K562 (cell line): ENCODE results near the gene HMGN1. TPM values are rescaled to one million over a fixed set of nuclear protein-coding genes. Genes with fewer than 3 reads are reported as not detected.

Experiments
- ADNP ChIP-seq: fragments of 200-800 bp; sonication (Bioruptor generic); IDR thresholded peaks from 2 replicates; pipeline ENCODE4 v1.6.1; 2016; ENCODE audit warnings: missing genetic modification characterization, missing compliant biosample characterization
- ARID3A ChIP-seq: IDR thresholded peaks from 2 replicates; pipeline ENCODE4 v1.6.1; 2012; ENCODE audit warnings: low read depth, low read length, improper control_type of control experiment, borderline replicate concordance
- BCOR ChIP-seq: fragments of 450-650 bp; IDR thresholded peaks from 2 replicates; pipeline ENCODE4 v1.6.1; 2016
- CBFA2T3 ChIP-seq: fragments of 450-650 bp; IDR thresholded peaks from 2 replicates; pipeline ENCODE4 v1.6.1; 2017
- CREB3L1 ChIP-seq: fragments of 450-650 bp; IDR thresholded peaks from 2 replicates; pipeline ENCODE4 v1.6.1; 2014; ENCODE audit warnings: low read depth, mild to moderate bottlenecking, moderate library complexity, borderline replicate concordance
- KDM5B ChIP-seq: fragments of 200-600 bp; sonication (generic); IDR thresholded peaks from 2 replicates; pipeline ENCODE4 v1.6.1; 2012; ENCODE audit warnings: low read depth, mild to moderate bottlenecking, moderate library complexity, low read length, control low read depth, inconsistent platforms; ENCODE audit not compliant: insufficient replicate concordance
- KLF13 ChIP-seq: fragments of 450-650 bp; IDR thresholded peaks from 2 replicates; pipeline ENCODE4 v1.6.1; 2016; ENCODE audit warnings: missing genetic modification characterization, low read depth, mild to moderate bottlenecking, missing compliant biosample characterization, moderate library complexity, borderline replicate concordance
- MYNN ChIP-seq, 2 experiments: sonication (generic); formaldehyde crosslinking in 1 of 2; IDR thresholded peaks; 2 replicates each; pipeline versions ENCODE4 v1.5.0 to v1.6.1; 2016 to 2020; ENCODE audit warnings: antibody characterized with exemption in 1 of 2, missing genetic modification reagents in 1 of 2
- NR4A1 ChIP-seq, 2 experiments: fragments of 250-450 bp in 1 of 2; fragments of 450-650 bp in 1 of 2; sonication (Bioruptor Pico) in 1 of 2; IDR thresholded peaks; 2 replicates each; pipeline versions ENCODE4 v1.4.0 to v1.6.1; 2016 to 2020; ENCODE audit warnings: mild to moderate bottlenecking in 2 of 2, missing compliant biosample characterization in 1 of 2, missing genetic modification characterization in 1 of 2, moderate library complexity in 1 of 2
- PCBP1 ChIP-seq: fragments of 200-400 bp; formaldehyde crosslinking; IDR thresholded peaks from 2 replicates; pipeline ENCODE4 v1.6.1; 2018; ENCODE audit warnings: mild to moderate bottlenecking, low read depth, low read length; ENCODE audit not compliant: poor library complexity, severe bottlenecking
- PHF21A ChIP-seq: fragments of 450-650 bp; IDR thresholded peaks from 2 replicates; pipeline ENCODE4 v1.6.1; 2017; ENCODE audit warnings: low read depth, borderline replicate concordance
- POU5F1 ChIP-seq: fragments of 150-350 bp; IDR thresholded peaks from 2 replicates; pipeline ENCODE4 v1.6.1; 2014; ENCODE audit warnings: borderline replicate concordance, low read length, low read depth, mild to moderate bottlenecking; ENCODE audit not compliant: partially characterized antibody
- RBM34 ChIP-seq: fragments of 200-400 bp; formaldehyde crosslinking; IDR thresholded peaks from 2 replicates; pipeline ENCODE4 v1.6.1; 2018; ENCODE audit warnings: low read length, borderline replicate concordance; ENCODE audit not compliant: insufficient read depth
- RFX7 ChIP-seq: fragments of 250-450 bp; sonication (Bioruptor Pico); IDR thresholded peaks from 2 replicates; pipeline ENCODE4 v1.5.1; 2021; ENCODE audit warnings: mild to moderate bottlenecking
- STAT5B ChIP-seq: fragments of 250-450 bp; sonication (Bioruptor Pico); IDR thresholded peaks from 2 replicates; pipeline ENCODE4 v1.8.0; 2021; ENCODE audit warnings: mild to moderate bottlenecking, inconsistent platforms
- ZBTB43 ChIP-seq: sonication (generic); formaldehyde crosslinking; IDR thresholded peaks from 2 replicates; pipeline ENCODE4 v1.8.0; 2023; ENCODE audit warnings: mild to moderate bottlenecking, missing genetic modification reagents
- ZFP36 ChIP-seq: fragments of 150-350 bp; IDR thresholded peaks from 2 replicates; pipeline ENCODE4 v1.6.1; 2018; ENCODE audit warnings: low read length, low read depth; ENCODE audit not compliant: partially characterized antibody
- ZNF133 ChIP-seq: fragments of 250-450 bp; sonication (Bioruptor Pico); IDR thresholded peaks from 2 replicates; pipeline ENCODE4 v1.4.0; 2020; ENCODE audit warnings: mild to moderate bottlenecking
- ZNF143 ChIP-seq: sonication (generic); formaldehyde crosslinking; IDR thresholded peaks from 2 replicates; pipeline ENCODE4 v1.9.0; 2022; ENCODE audit warnings: mild to moderate bottlenecking, missing genetic modification reagents
- ZNF175 ChIP-seq: fragments of 200-800 bp; sonication (Bioruptor generic); IDR thresholded peaks from 2 replicates; pipeline ENCODE4 v1.6.1; 2016; ENCODE audit warnings: low read depth, mild to moderate bottlenecking, missing genetic modification characterization, missing compliant biosample characterization
- ZNF445 ChIP-seq: fragments of 250-450 bp; sonication (Bioruptor Pico); IDR thresholded peaks from 2 replicates; pipeline ENCODE4 v1.4.0; 2020; ENCODE audit warnings: low read depth, mild to moderate bottlenecking, moderate library complexity
- polyA plus RNA-seq, 8 experiments: library from polyadenylated mRNA; depleted of rRNA in 4 of 8; stranded (reverse) in 5 of 8; unstranded in 3 of 8; fragments of >200 nt; fragmentation: Nextera tagmentation in 2 of 8; fragmentation: Illumina TruSeq in 1 of 8; extraction: Ambion mirVana in 2 of 8; extraction: Trizol in 1 of 8; gene quantifications; 2 replicates each; pipeline versions ENCODE4 v1.2.1 to v1.2.3, GENCODE V29; 2011 to 2014; ENCODE audit warnings: inconsistent platforms in 1 of 8, missing spikeins in 1 of 8
- total RNA-seq, 7 experiments: library from RNA; depleted of rRNA in 6 of 7; stranded (reverse); fragments of >200 nt in 6 of 7; fragmentation: Illumina TruSeq in 2 of 7; extraction: Trizol in 2 of 7; gene quantifications; 2 replicates each; pipeline versions ENCODE4 v1.2.1 to v1.2.3, GENCODE V29; 2011 to 2021; ENCODE audit warnings: low replicate concordance in 1 of 7
- TF ChIP-seq, protein P1 (sequence below): fragments of 250-450 bp; sonication (Bioruptor Pico); IDR thresholded peaks from 2 replicates; pipeline ENCODE4 v1.8.0; 2022; ENCODE audit warnings: moderate library complexity, mild to moderate bottlenecking, inconsistent platforms

HMGN1 gene
- total and polyA plus RNA-seq, 9 of the 15 experiments (the other 6 are each of a cell fraction or from before 2014, with no cell fraction given), result 124 to 626 (median 498) TPM

DNA sequence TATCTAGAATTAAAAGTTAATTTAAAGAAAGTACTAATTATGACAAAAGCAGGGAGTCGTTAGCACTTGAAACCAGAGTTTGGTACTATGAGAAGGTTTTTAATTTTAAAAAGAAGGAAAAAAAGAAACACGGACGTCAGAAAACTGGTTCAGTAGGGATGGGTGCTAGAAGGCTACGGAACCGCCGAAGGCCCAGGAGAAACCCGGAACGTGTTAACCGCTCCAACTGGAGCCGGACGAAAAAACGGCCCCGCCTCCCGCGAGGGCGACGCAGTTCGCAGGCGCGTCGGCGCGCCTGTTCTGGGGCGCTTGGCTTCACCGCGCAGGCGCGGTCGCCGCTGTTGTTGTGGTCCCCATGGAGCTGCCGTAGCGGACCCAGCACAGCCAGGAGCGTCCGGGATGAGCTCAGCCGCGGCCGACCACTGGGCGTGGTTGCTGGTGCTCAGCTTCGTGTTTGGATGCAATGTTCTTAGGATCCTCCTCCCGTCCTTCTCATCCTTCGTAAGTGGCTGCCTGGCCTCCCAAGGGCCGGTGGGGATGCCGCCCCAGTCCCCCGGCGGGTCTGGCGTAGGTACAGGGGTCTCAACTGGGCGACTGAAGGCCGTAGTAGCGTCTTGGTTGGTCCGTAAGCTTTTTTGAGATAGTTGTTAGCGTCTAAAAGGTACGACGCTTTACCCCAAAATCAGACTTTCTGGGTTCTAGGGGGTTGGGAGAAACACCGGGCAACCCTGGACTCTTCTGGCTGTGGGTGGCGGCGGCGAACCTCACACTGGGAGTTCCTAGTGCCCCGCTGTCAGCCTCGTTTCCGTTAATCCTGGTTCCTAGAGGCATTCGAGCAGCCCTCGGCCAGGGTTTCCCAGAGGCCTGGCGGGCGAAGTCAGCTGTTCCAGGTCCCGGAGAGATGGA is 31.4 kb upstream of the HMGN1 start (continued):
- TF ChIP-seq ZBTB43 (CRISPR knock-in tag) (no peak), ZNF445 (CRISPR knock-in tag) (no peak), PHF21A (no peak), PCBP1 (no peak), ZNF133 (CRISPR knock-in tag) (no peak), BCOR (no peak), MYNN (IDR thresholded peaks at IDR 0.05) (no peak), MYNN (CRISPR knock-in tag; IDR thresholded peaks at IDR 0.05) (no peak), CBFA2T3 (no peak), CREB3L1 (peak; percentile 50; the same call in 1 of the 2 replicates), STAT5B (CRISPR knock-in tag) (no peak), NR4A1 (CRISPR knock-in tag; IDR thresholded peaks at IDR 0.05) (0 out of 2 replicates have a peak, but pooled peaks have one; percentile 18), NR4A1 (tag; IDR thresholded peaks at IDR 0.05) (no peak), ZNF175 (CRISPR knock-in tag) (no peak), RBM34 (no peak), ARID3A (no peak), KLF13 (tag) (no peak), POU5F1 (no peak), ZNF143 (no peak), ADNP (tag) (no peak), ZFP36 (no peak), KDM5B (peak; percentile 79), RFX7 (CRISPR knock-in tag) (no peak)
- TF ChIP-seq, protein P1, sequence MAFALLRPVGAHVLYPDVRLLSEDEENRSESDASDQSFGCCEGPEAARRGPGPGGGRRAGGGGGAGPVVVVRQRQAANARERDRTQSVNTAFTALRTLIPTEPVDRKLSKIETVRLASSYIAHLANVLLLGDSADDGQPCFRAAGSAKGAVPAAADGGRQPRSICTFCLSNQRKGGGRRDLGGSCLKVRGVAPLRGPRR (CRISPR knock-in tag), result no peak
